ENCODE data around the gene FAU.
A peak's percentile ranks its signal among the peaks of the same experiment; 100 is the strongest.
"Not testable (repeated sequence)": the region's sequence is repeated elsewhere in the genome, so short reads cannot be mapped to it uniquely, and the experiment has no call there.

The FAU gene

DNA sequence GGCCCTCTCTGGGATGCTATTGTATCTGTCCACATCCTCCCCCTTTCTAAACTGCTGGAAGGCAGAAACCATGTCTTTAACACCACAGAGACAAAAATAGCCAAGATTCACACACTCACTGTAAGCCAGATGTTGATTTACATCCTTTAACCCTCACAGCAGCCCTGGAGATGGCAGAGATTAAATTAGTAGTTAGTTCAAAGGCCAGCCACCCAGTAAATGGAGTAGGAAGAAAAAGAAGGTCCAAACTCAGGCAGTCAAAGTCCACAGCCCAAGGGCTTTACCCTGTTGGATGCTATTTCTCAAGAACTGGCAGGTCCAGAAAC lies 2.3 kb downstream of the FAU start:
- DNase-seq (ENCODE audit: low spot score), result no peak

DNA sequence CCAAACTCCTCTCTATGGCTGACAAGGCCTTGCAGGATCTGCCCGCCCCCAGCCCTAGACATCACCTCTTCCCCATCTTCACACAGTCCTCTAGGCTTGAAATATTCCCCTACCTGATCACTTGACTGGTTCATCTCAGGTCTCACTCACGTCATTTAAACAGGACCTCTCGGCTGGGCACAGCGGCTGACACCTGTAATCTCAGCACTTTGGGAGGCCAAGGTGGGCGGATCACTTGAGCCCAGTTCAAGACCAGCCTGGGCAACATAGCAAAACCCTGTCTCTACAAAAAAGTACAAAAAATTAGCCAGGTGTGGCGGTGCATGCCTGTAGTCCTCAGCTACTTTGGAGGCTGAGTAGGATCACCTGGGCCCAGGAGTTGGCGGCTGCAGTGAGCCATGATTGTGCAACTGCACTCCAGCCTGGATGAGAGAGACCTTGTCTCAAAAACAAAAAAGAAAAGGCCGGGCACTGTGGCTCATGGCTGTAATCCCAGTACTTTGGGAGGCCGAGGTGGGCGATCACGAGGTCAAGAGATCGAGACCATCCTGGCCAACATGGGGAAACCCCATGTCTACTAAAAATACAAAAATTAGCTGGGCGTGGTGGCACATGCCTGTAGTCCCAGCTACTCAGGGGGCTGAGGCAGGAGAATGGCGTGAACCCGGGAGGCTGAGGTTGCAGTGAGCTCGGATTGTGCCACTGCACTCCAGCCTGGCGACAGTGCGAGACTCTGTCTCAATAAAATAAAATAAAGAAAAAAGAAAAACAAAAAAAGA lies 2.9 kb downstream of the FAU start:
- DNase-seq (ENCODE audit: low spot score), result not testable (repeated sequence)

DNA sequence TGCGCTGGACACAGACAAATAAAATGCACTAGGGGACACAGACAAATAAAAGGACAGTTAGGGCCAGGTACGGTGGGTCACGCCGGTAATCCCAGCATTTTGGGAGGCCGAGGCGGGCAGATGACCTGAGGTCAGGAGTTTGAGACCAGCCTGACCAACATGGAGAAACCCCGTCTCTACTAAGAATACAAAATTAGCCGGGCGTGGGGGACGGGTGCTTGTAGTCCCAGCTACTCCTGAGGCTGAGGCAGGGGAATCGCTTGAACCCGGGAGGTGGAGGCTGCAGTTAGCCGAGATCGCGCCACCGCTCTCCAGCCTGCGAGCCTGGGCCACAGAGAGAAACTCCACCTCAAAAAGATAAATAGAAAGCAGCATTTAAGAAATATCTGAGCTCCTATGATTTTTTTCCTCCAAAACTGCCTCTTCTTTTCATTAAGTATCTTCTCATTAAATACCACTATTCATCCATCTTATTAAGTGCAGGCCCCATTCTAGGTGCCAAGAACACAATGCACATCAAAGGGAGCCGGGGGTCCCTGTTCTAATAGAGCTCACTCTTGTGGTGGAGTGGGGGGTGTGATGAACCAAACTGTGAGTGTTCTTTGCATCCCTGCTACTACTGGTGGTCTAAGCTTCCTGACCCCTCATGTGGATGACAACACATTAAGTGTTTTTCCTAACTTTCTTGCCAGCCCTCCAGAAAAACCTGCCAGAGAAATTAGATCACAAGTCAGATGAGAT lies 3.7 kb downstream of the FAU start:
- no peak for DNase-seq (ENCODE audit: low spot score)

DNA sequence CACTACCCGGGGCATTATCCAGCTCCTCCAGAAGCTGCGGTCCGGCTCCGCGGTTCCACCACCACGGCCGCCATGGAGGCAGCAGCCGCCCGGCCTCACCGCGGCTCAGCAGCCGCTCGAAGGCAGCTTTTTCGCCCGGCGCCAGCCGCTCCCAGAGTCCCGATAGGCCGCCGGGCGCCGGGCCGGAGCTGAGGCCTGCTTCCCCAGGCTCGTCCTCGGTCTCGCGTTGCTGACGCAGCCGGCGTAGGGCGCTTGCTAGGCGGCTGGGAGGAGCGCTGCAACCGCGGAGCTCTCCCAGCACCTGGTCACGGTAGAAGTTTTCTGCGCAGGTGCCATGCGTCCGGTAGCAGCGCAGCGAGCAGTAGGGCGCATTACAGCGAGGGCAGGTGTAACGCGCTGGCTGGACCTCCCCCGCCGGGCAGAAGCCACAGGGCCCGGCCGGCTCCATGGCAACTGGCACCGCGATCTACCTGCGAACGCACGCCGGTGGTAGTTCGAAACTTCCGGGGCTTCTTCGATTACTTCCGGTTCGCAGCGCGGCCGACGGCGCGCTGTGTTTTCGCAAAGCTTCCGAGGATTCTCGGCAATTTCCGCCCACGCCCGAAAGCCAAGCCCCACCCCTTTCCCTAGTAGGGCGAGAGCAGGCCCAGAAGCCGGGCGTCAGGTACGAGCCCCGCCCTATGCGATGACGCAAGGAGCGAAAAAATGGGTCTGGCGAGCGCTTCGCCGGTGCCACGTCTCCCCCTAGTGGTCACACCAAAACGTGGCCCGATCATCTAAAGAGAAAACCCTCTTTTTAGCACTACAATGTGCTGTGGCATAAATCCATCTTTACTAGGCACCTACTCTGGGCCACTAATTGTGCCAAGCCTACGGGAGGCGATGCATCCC lies 4.5 kb downstream of the FAU start, which contains the start of gene ZNHIT2:
TSS of gene ZNHIT2 (minus strand) at position 496 of the 891 bp plus-strand sequence. CDS start at position 448, 48 bp downstream.
- peak; percentile 96 for DNase-seq (ENCODE audit: low spot score)

DNA sequence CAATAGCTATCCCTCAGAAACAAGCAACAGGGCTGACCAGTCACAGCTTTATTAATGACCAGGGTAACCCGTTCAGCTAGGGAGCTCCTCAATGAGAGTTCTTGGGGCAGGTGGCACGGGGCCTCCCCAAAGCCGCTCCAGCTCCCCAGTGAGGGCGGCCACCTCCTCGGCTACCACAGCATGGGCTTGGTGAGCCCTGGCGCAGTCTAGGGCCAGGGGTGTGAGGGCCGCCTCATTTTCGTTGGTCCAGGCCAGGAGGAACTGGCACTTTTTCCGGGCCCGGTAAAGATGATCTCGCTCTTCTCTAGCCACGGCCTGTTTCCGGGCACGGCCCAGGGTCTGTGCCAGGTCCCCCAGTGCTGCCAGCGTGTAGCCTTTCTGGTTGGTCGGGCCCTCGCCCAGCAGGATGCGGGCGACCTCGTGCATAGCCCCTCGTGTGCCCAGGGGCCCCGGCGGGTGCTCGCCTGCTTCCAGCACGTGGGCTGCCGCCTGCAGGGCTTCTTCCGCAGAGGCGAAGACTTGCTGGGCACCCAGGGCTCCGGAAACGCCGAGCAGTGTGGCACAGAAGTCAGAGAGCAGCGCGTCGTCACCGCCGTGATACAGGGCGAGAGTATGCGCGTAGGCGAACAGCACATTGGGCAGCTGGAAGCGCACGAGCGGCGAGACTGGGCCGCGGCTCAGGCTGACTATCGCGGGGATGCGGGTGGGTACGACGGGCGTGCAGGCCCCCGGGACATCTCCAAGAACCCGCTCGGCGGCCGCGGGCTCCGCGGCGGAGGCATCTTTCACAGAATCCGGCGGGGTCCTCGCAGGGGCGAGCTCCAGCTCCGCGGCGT lies 5.3 kb downstream of the FAU start:
- DNase-seq (ENCODE audit: low spot score), result peak; percentile 65

DNA sequence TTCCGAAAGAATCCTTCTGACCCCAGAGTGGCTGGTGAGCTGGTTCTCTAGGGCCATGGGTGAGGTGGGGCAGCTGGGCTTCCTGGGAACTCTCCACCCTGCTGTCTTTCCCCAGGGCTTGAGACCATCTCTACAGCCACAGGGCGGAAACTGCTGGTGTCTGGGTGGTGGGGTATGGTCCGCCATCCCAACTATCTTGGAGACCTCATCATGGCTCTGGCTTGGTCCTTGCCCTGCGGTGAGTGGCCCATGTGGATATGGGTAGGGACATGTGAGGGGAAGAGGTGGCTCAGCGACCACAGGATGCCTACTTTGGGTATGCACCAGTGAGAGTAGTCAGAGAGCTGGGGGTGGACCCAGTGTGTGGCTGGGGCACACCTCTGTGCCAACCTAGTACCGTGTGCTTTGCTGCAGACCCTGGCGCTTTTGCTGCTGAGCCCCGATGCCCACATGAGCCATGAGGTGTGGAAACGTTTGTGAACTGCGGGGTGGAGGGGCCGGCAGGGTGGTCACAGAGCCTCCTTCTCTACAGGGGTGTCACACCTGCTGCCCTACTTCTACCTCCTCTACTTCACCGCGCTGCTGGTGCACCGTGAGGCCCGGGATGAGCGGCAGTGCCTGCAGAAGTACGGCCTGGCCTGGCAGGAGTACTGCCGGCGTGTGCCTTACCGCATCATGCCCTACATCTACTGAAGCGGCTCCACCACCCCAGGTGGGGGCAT lies 6.4 kb downstream of the FAU start:
- no peak for DNase-seq (ENCODE audit: low spot score)

DNA sequence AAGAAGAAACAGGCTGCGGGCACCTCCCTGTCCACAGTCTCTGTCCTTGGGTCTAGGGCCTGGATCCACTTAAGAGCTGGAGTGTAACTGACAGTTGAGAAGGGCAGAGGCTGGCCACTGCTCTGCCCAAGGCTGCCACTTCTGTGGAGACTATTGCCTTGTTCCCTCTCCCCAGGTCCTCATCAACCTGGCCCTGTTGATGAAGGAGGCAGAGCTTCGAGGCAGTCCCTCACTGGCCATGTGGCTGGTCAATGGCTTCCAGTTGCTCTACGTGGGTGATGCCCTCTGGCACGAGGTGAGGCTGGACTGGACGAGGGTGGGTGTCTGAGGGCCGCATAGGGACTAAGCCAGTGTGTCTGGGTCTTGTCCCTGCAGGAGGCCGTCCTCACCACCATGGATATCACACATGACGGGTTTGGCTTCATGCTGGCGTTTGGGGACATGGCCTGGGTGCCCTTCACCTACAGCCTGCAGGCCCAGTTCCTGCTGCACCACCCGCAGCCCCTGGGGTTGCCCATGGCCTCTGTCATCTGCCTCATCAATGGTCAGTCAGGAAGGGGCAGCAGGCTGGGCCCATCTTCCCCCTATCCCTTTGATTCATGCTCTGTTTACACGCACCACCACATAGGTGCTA lies 7.3 kb downstream of the FAU start:
- DNase-seq (ENCODE audit: low spot score), result no peak

DNA sequence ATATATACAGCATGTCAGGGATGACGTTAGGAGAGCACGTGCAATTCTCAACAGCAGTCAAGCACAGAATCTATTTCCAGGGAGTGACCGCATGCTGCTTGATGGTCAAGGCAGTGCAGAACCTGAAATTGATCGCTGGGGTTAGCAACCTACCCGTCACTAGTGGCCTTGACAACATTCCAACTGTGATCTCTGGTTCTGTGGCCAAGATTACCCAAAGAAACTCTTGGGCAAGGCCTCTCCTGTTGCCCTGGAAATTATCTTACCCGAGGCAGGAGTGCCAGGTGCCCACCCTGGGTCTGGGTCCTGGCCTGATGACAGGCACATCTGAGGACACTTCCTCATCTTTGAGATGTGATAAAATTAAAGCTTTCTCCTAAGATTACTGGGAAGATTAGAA lies 8.1 kb downstream of the FAU start:
- DNase-seq (ENCODE audit: low spot score), result no peak

DNA sequence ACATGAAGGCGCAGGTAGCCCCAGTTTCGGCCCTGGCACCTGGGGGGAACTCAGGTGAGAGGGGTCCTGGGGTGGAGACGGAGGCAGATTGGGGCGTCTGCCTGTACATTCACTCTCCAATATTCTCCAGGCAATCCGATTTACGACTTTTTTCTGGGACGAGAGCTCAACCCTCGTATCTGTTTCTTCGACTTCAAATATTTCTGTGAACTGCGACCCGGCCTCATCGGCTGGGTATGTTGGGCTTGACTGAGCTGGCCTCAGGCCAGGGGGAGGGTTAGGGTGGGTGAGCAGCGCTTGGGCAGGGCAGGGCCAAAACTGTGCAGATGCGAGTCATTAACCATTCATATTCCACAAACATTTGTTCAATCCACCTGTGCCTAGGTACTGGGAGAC lies 8.6 kb downstream of the FAU start:
- no peak for DNase-seq (ENCODE audit: low spot score)

DNA sequence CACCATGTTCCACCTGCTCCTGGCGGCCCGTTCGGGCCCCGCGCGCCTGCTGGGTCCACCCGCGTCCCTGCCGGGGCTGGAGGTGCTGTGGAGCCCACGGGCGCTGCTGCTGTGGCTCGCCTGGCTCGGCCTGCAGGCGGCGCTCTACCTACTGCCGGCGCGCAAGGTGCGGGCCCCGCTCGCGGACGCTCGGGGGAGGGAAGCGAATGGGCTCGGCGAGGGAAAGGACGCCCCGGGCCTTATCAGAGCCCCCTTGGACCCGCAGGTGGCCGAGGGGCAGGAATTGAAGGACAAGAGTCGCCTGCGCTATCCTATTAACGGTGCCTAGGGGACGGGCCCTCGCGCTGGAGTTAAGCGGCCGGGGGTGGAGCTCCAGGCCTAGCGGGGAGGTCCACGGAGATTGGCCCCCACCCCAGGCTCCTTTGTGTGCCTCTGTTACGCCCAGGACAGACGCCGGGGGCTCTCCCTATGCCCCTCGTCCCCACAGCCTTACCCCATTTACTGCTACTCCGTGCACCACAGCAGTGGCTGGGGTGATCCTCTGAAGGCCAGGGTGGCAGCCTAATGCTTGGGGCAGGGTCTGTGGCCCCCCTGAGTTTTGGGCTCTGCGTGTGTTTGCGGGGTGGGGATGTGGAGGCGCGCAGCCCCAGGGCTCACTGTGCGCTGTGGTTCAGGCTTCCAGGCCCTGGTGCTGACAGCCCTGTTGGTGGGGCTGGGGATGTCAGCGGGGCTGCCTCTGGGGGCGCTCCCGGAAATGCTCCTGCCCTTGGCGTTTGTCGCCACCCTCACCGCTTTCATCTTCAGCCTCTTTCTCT lies 9.2 kb downstream of the FAU start:
- DNase-seq (ENCODE audit: low spot score), result peak; percentile 80

DNA sequence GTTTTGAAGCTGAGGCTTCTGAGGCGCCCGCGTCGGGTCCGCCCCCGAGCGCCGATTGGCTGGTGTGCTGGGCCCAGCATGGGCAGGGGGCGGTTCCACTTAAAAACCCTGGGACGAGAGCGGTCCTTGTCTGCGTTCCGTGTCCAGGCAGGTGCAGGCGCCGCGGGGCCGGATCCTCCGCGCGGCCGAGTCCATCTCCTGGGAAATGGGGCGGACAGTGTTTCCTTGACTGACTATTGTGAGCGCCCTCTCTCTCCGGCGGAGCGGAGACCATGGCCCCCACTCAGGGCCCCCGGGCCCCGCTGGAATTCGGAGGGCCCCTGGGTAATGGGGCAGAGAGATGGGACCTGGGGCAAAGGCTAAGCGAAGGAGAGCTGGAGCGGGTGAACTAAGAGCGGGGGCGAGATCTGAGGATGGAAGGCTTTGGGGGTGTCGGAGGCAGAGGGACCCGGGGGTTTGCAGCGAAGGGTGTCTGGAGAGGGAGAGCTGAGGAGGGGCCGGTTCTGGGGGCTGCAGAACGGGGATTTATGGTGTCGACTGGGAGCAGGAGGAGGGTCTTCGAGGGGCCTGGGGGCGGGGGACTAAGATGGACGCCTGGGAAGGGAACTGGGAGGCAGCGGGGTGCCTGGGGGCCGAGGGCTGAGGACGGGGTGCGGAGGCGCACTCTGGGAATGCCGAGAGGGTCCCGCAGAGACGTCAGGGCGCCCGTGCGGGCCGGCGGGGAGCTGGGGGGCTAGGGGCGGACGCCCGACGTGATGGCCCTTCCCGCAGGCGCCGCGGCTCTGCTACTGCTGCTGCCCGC lies 10.0 kb downstream of the FAU start, which contains the start of gene TM7SF2:
TSS of gene TM7SF2 (plus strand) at position 129 of the 802 bp plus-strand sequence. CDS start at position 273, 144 bp downstream.
- DNase-seq (ENCODE audit: low spot score), result peak; percentile 97

DNA sequence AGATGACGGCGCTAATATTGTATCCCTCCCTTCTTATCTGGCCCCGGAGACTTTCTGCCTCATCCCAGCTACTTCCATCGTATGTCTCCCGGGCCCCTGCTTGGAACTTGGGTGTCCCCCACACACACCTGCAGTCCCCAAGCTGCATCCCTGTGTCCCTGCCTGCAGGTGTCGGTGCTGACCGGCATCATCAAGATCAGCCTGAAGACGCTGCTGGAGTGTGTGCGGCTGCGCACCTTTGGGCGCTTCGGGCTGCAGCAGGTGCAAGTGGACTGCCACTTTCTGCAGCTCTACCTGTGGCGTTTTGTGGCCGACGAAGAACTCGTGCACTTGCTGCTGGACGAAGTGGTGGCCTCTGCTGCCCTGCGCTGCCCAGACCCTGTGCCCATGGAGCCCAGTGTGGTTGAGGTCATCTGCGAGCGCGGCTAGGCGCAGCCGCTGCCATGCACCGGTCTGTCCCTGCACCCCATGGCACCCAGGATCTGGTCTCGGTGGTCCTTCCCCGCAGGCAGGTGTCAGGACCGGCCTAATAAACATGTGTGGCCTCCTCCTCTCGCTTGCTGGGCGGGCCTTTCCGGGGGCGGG lies 10.7 kb downstream of the FAU start:
- no peak for DNase-seq (ENCODE audit: low spot score)

DNA sequence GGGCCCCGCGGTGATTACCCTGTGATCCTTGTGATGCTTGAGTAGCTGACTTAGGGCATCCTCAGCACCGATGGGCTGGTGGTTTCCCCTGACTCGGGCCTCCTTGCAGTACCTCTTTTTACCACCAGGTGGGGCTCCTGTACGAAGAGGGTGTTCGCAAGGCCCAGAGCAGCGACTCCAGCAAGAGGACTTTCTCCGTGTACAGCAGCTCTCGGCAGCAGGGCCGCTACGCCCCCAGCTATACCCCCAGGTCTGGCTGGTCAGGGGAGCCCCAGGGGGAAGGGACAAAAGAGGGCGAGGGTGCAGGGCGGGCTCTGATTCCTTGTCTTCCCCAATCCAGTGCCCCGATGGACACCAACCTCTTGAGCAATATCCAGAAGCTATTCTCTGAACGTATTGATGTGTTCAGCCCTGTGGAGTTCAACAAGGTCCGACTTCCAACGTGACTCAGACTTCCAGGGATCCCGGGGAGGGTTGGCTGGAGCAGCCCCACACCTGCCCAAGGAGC lies 11.5 kb downstream of the FAU start:
- peak; percentile 93 for DNase-seq (ENCODE audit: low spot score)

DNA sequence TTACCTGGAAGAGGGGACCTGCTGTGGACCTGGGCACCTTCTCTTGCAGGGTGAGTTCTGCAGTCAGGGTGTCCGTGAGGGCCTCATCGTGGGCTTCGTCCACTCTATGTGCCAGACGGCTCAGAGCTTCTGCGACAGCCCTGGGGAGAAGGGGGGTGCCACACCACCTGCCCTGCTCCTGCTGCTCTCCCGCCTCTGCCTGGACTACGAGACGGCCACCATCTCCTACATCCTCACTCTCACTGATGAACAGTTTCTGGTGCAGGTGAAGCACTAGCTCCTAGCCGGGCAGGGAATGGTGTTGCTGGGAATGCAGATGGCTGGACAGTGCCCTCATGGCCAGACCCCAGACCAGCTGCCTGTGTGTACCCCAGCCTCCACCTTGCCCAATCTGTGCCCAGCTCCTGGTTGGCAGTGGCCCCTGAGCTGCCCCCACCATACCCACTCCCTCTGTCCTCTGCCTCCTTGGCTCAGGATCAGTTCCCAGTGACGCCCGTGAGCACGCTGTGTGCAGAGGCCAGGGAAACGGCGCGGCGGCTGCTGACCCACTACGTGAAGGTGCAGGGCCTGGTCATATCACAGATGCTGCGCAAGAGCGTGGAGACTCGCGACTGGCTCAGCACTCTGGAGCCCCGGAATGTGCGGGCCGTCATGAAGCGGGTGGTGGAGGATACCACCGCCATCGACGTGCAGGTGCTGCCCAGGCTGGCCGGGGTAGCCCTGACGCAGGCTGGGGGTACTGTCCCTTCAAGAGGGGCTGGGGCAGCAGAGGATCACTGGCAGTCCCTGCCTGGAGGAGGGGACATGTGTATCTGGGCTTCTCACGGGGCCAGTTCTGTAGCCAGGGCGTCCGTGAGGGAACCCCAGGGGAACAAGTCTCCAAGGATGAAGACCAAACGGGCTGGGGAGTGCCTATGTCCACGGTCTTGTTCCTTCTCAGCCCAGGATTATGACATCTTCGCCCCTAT lies 12.4 kb downstream of the FAU start:
- DNase-seq (ENCODE audit: low spot score), result no peak

DNA sequence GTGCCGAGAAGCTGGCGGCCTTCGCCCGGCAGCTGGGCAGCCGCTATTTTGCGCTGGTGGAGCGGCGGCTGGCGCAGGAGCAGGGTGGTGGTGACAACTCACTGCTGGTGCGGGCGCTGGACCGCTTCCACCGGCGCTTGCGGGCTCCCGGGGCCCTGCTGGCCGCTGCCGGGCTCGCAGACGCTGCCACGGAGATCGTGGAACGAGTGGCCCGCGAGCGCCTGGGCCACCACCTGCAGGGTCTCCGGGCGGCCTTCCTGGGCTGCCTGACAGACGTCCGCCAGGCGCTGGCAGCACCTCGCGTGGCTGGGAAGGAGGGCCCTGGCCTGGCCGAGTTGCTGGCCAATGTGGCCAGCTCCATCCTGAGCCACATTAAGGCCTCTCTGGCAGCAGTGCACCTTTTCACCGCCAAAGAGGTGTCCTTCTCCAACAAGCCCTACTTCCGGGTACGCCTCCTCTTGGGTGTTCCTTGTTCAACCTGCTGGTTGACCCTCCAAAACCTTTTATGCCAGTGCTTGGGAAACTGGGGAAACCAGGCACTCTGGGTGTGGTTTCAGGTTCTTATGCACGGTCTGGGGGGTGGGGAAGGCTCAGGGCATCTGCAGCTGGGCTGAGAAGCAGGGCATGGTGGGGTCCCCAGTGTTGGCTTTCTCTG lies 13.3 kb downstream of the FAU start:
- DNase-seq (ENCODE audit: low spot score), result no peak

DNA sequence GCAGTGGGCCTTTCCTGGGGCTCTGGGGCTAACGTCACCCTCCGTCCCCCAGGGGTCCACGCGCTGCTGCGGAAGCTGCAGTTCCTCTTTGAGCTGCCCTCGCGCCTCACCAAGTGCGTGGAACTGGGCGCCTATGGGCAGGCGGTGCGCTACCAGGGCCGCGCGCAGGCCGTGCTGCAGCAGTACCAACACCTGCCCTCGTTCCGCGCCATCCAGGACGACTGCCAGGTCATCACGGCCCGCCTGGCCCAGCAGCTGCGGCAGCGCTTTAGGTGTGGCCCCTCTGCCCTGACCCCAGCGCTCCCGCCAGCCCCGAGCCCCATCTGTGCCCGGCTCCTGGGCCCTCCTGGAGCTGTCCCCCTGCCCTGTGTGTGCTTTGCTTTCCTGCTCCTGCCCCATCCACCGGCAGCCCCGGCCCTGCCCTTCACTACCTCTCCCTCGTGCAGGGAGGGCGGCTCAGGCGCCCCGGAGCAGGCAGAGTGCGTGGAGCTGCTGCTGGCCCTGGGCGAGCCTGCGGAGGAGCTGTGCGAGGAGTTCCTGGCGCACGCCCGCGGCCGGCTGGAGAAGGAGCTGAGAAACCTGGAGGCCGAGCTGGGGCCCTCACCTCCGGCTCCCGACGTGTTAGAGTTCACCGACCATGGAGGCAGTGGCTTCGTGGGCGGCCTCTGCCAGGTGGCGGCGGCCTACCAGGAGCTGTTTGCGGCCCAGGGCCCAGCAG lies 14.0 kb downstream of the FAU start:
- no peak for DNase-seq (ENCODE audit: low spot score)
